Activated T-cell treated with anti-CD3 and anti-CD28 coated beads, Interleukin-2, amount 50 U/mL, for 4 hours (primary cell): ENCODE data around the gene TSTD1. TPM values are rescaled to one million over a fixed set of nuclear protein-coding genes. Genes with fewer than 3 reads are reported as not detected.
"Not testable (repeated sequence)": the region's sequence is repeated elsewhere in the genome, so short reads cannot be mapped to it uniquely, and the experiment has no call there.

Source experiments
- ATAC-seq, 2 donors: fragments of 200-7000 bp; cut with Tn5 transposase; one replicate each; pipeline ENCODE4 v1.10.0; 2021
- DNase-seq: peaks from one replicate; pipeline ENCODE4 v3.0.0-alpha.2; 2020
- H3K27me3 Mint-ChIP-seq: one replicate; pipeline ENCODE4 v1.8.0; 2021; ENCODE audit warnings: low read depth, mixed read lengths
- H3K36me3 Mint-ChIP-seq: one replicate; pipeline ENCODE4 v1.8.0; 2022; ENCODE audit warnings: mixed read lengths; ENCODE audit not compliant: insufficient read depth
- H3K4me1 Mint-ChIP-seq: one replicate; pipeline ENCODE4 v1.8.0; 2021; ENCODE audit warnings: low read depth, mixed read lengths
- H3K4me3 Mint-ChIP-seq: one replicate; pipeline ENCODE4 v1.8.0; 2021; ENCODE audit warnings: mild to moderate bottlenecking, moderate library complexity, mixed read lengths
- H3K9me3 Mint-ChIP-seq: one replicate; pipeline ENCODE4 v1.8.0; 2021; ENCODE audit warnings: mixed read lengths
- total RNA-seq, 3 donors: library from RNA; stranded (reverse); gene quantifications; one replicate each; pipeline ENCODE4 v1.2.1, GENCODE V29; 2021

TSTD1 gene
- total RNA-seq, 3 donors from 2014 or later = 20.3 to 67.2 (median 25.6) TPM

DNA sequence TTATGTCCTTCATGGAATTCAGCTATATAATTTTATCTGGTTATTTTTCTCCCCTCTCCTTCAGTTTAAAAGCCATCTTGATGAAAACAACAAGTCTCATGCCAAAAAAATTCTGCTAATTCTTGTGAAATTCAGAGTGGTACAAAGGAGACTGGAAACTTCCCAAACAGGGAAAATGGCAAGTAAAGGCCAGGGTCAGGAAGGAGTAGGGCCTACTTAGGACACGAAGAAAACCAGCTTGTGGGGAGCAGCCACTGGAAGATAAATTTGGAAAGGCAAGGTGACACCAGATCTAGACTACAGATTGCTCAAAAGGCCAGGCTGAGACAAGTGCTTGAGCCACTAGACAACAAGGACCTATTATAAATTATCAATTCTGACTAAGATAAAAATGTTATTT, 6.4 kb downstream of the TSTD1 start:
- Mint-ChIP-seq H3K27me3 (no peaks in the 10 kb centered on the region), H3K4me1 (peaks cover 30% of the 10 kb centered on the region), H3K36me3 (peaks cover 13% of the 10 kb centered on the region), H3K9me3 (no peaks in the 10 kb centered on the region), H3K4me3 (peak overlapping the region; percentile 50)
- no peak for ATAC-seq
- DNase-seq = no peak

DNA sequence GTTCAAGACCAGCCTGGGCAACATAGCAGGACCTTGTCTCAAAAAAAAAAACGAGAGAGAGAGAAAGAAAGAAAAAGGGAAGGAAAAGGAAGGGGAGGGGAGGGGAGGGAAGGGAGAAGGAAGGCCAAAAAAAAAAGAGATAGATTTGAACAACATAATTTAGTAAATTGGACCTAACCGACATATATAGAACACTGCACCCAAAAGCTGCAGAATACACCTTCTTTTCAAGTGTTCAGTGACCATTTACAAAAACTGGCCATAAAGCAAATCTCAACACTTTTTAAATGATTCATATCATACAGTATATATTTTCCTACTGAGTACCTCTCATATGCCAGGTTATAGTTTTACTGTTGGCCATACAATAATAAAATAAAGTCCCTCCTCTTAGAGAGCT, 6.9 kb downstream of the TSTD1 start:
- Mint-ChIP-seq H3K4me1 (peaks cover 29% of the 10 kb centered on the region), H3K36me3 (peaks cover 17% of the 10 kb centered on the region), H3K27me3 (no peaks in the 10 kb centered on the region), H3K4me3 (no peak overlapping the region), H3K9me3 (peaks cover 1% of the 10 kb centered on the region)
- ATAC-seq (no peak), DNase-seq (no peak)

DNA sequence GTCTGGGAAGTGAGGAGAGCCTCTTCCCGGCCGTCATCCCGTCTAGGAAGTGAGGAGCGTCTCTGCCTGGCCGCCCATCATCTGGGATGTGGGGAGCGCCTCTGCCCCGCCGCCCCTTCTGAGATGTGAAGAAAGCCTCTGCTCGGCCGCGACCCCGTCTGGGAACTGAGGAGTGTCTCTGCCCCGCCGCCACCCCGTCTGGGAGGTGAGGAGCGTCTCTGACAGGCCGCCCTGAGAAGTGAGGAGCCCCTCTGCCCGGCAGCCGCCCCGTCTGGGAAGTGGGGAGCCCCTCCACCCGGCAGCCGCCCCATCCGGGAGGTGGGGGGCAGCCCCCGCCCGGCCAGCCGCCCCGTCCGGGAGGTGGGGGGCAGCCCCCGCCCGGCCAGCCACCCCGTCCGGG, 9.3 kb downstream of the TSTD1 start:
- not testable (repeated sequence) for H3K27me3 Mint-ChIP-seq, DNase-seq, H3K4me3 Mint-ChIP-seq, ATAC-seq, H3K9me3 Mint-ChIP-seq
- H3K4me1 Mint-ChIP-seq = peaks cover 36% of the 10 kb centered on the region
- H3K36me3 Mint-ChIP-seq = peaks cover 21% of the 10 kb centered on the region

DNA sequence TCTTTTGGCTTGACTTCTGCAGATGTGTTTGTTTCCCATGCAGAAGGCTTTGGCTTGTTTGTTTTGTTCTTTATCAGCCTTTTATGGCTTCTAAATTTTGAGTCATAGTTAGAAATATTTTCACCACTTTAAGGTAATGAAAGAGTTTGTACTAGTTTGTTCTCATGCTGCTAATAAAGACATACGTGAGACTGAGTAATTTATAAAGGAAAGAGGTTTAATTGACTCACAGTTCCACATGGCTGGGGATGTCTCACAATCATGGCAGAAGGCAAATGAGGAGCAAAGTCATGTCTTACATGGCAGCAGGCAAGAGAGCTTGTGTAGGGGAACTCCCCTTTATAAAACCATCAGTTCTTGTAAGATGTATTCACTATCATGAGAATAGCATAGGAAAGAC, 11.8 kb downstream of the TSTD1 start:
- H3K9me3 Mint-ChIP-seq, H3K27me3 Mint-ChIP-seq, DNase-seq, H3K4me3 Mint-ChIP-seq: not testable (repeated sequence)
- peaks cover 14% of the 10 kb centered on the region for H3K36me3 Mint-ChIP-seq
- peaks cover 21% of the 10 kb centered on the region for H3K4me1 Mint-ChIP-seq
- ATAC-seq = peak; percentile 60 to 83

DNA sequence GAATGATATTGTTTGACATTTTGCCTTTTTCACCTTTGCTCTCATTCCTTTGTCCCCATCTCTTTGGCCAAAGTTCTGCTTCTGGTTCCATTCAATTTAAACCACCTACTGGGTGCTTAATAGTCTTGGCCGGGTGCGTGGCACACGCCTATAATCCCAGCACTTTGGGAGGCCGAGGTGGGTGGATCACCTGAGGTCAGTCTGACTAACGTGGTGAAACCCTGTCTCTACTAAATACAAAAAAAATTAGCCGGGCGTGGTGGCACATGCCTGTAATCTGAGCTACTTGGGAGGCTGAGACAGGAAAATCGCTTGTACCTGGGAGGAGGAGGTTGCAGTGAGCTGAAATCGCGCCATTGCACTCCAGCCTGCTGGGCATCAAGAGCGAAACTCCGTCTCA, 16.3 kb downstream of the TSTD1 start:
- DNase-seq, H3K27me3 Mint-ChIP-seq, ATAC-seq, H3K4me3 Mint-ChIP-seq, H3K9me3 Mint-ChIP-seq: not testable (repeated sequence)
- H3K4me1 Mint-ChIP-seq = peaks cover 42% of the 10 kb centered on the region
- peaks cover 11% of the 10 kb centered on the region for H3K36me3 Mint-ChIP-seq

DNA sequence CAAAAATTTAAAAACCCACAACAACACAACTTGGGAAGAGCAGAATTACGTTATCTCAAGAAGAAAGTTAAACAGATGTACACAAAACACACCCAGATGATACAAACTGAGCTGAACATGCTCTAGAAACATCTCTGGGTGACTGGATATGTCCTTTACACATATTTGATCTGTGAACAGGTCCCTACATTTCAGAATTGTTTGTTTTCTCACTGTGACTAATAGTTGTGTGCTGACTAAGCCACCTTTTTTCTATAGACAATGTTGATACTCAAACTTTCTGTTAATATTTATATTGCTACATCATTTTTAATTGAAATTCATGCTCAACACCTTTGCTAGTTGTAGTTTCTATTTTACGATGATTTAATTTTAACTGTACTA, 16.8 kb downstream of the TSTD1 start:
- H3K36me3 Mint-ChIP-seq = peaks cover 8% of the 10 kb centered on the region
- H3K4me1 Mint-ChIP-seq = peaks cover 40% of the 10 kb centered on the region
- peaks cover 3% of the 10 kb centered on the region for H3K9me3 Mint-ChIP-seq
- H3K4me3 Mint-ChIP-seq = peak overlapping the region; percentile 86
- H3K27me3 Mint-ChIP-seq = no peaks in the 10 kb centered on the region
- ATAC-seq (peak in 1 of 2 donors; percentile 30), DNase-seq (no peak)

DNA sequence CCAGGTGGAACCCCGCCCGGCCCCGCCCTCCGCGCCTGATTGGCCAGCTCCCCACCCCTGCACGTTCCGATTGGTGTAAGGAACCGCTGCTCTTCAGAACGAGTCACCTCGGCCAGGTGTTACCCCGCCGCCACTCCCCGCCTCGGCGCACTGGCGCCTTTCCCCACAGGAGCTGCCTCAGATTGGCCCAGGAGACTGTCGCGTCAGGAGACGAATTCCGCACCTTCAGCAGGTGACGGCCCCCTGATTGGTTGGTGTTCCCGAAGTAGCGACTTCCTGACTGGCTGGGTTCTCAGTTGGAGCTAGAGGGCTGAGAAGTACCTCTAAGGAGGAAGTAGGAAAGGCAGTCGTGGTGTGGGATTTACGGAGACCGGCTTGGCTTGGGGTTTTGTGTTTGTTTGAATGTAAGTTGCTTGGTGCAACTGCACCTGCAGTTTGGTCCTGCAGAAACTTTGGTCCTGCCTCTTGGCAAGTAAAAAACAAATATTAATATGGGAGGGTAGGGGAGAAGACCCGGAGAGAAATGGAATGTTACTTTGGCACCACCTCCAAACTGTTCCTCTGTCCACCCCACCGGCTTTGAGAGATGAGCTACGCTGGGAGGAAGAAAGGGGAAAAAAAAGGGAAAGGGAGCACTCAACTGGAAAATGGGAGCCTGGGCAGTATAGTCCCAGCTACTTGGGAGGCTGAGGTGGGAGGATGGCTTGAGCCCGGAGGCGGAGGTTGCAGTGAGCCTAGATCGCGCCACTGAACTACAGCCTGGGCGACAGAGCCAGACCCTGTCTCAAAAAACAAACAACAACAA, 17.4 kb downstream of the TSTD1 start:
- H3K9me3 Mint-ChIP-seq = no peaks in the 10 kb centered on the region
- DNase-seq (peak; percentile 84), ATAC-seq (peak; percentile 93 to 94)
- H3K4me1 Mint-ChIP-seq = peaks cover 36% of the 10 kb centered on the region
- H3K4me3 Mint-ChIP-seq = peak overlapping the region; percentile 86
- H3K27me3 Mint-ChIP-seq = no peaks in the 10 kb centered on the region
- peaks cover 5% of the 10 kb centered on the region for H3K36me3 Mint-ChIP-seq

DNA sequence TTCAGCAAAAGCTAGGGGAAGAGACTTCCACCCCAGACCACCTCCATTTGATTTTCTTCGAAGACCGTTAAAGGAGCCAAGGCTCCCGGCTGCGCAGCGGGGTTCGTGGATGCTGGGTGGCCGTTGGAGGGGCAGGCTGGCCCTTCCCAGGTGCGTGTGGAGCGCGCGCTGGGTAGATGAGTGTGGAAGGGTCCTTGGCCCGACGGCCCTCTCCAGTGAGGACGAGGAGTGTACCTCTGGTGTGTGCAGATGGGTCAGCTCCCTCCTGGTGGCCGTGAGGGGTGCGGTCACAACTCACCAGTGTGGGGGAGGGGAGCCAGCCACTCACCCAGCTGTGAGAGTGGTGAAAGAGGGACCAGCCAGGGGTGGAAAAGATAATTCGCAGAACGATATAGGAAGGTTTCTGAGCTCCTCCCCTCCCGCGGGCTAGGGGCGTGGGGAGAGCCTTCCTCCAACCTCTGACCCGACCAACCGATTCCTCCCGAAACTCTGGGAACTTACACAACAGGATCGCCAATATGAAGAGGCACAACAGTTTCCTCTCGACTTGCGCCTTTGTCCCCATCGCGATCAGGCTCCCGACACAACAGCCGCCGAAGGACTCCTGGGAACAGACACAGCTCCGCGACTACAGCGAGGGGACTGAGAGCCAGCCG, 18.1 kb downstream of the TSTD1 start, which contains the start of gene F11R:
TSS of gene F11R (minus strand) at position 644 of the 656 bp plus-strand sequence. CDS start at position 565, 79 bp downstream.
- ATAC-seq = peak; percentile 27 to 42
- Mint-ChIP-seq H3K4me3 (peak within 1 kb of the TSS; percentile 86), H3K9me3 (no peaks in the 10 kb centered on the region), H3K27me3 (no peaks in the 10 kb centered on the region), H3K4me1 (peaks cover 36% of the 10 kb centered on the region), H3K36me3 (peaks cover 5% of the 10 kb centered on the region)
- DNase-seq = peak; percentile 14

DNA sequence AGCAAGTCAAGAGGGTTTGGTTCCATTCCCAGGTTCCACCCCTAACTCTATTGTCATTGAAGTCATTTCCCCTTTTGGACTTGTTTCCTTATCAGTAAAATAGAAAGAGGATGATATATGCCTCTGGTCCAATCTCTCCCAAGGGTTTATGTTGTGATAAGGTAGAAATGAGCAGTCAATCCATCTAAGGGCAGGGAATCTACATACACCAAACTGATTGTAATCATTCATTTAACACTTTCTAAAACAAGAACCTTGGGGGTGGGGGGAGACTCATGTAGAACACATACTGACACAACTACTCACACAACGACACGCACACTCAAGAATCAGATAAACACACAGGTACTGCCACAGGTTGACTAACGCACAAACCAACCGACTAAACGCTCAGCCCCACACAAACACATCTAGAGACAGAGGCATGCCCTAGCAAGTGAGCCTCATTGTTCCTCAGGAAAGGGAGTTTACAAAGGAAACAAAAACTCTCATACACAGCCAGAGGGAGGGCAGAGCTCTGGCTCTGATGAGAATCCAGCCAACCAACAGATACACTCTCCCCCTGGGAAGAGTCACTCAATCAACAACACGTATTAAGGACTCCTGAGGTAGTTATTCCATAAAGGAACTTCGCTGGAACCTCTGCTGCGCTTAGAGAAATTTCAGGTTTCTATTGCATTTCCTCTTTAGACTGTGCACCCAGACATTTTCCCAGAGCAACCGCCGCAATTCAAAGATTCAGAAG, 18.8 kb downstream of the TSTD1 start:
- Mint-ChIP-seq H3K27me3 (no peaks in the 10 kb centered on the region), H3K4me3 (peak overlapping the region; percentile 86), H3K36me3 (peaks cover 4% of the 10 kb centered on the region), H3K4me1 (peaks cover 32% of the 10 kb centered on the region), H3K9me3 (no peaks in the 10 kb centered on the region)
- DNase-seq = no peak
- no peak for ATAC-seq

DNA sequence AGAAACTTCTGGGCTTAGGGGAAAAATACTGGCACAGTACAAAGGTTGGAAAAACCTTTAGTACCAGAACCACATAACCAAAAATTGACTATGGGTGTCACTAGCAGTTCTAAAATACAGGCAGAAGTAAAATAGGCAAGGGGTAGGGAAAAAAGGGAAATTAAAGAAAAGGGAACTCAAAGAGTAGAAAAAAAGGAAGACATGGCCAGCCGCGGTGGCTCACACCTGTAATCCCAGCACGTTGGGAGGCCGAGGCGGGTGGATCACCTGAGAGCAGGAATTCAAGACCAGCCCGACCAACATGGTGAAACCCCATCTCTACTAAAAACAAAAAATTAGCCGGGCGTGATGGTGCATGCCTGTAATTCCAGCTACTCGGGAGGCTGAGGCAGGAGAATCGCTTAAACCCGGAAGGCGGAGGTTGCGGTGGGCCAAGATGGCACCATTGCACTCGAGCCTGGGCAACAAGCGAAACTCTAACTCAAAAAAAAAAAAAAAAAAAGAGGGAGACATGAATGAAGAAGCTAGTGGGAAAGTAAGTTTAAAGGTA, 19.6 kb downstream of the TSTD1 start:
- Mint-ChIP-seq H3K4me1 (peaks cover 34% of the 10 kb centered on the region), H3K4me3 (peak overlapping the region; percentile 39)
- DNase-seq, H3K9me3 Mint-ChIP-seq, H3K36me3 Mint-ChIP-seq, ATAC-seq, H3K27me3 Mint-ChIP-seq: not testable (repeated sequence)

DNA sequence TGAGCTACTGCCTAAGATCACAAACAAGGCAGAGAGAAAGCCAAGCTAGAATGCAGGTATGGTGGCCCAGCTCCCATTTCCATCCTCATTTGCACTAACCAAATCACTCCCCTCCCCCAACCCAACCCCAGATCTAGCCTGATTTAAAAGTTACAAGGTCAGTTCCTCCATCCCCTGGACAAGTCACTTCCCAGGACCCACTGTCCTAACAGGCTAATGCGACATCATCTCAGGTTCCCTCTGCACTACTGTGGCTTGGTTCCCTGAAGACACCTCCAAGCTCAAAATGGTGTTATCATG, 20.2 kb downstream of the TSTD1 start:
- peaks cover 3% of the 10 kb centered on the region for H3K36me3 Mint-ChIP-seq
- DNase-seq (no peak), ATAC-seq (no peak)
- H3K27me3 Mint-ChIP-seq = no peaks in the 10 kb centered on the region
- H3K4me1 Mint-ChIP-seq = peaks cover 40% of the 10 kb centered on the region
- no peaks in the 10 kb centered on the region for H3K9me3 Mint-ChIP-seq
- no peak overlapping the region for H3K4me3 Mint-ChIP-seq

DNA sequence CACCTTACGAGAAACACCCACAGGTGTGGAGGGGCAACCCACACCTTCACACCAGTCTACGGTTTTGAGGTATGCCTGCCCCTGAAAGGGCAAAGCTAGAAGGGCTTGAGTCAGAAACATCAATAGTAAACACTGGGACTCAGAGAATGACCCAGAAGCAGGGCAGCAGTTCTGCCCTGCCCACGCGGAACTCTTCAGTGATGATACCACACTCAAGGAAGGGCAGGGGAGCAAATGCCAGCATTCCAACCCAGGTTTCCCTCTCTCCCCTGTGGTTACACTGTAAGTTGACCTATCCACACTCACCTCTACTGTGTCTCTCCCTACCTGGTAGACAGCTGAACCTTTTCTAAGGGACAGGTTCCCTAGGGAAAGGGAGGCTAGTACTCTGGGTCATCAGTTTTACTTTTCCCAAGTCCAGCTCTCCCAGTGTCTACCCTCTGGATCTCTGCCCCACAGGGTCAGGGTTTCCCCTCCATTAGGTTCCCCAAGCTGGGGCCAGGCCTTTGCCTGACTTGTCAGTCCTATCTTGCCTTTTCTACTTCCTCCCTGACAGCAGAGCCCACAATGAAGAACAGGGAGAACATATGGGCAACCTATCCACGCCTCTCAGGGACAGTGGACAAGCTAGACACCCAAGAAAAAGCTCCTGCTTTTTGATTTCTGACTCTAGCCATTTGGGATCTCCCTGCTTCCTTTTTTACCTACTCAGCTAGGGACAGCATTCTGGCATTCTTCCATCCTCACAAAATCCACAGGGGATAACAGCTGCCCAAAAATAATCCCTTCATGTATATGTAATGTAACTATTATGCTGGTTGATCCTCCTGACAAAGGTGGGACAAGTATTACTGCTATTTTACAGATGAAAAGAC, 20.8 kb downstream of the TSTD1 start:
- H3K36me3 Mint-ChIP-seq = peaks cover 3% of the 10 kb centered on the region
- DNase-seq (no peak), ATAC-seq (no peak)
- H3K9me3 Mint-ChIP-seq = no peaks in the 10 kb centered on the region
- H3K4me1 Mint-ChIP-seq = peaks cover 46% of the 10 kb centered on the region
- no peaks in the 10 kb centered on the region for H3K27me3 Mint-ChIP-seq
- H3K4me3 Mint-ChIP-seq = no peak overlapping the region

DNA sequence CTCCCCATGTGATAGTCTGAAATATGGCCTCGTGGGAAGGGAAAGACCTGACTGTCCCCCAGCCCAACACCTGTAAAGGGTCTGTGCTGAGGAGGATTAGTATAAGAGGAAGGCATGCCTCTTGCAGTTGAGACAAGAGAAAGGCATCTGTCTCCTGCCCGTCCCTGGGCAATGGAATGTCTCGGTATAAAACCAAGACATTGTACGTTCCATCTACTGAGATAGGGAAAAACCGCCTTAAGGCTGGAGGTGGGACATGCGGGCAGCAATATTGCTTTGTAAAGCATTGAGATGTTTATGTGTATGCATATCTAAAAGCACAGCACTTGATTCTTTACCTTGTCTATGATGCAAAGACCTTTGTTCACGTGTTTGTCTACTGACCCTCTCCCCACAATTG, 21.6 kb downstream of the TSTD1 start:
- peaks cover 49% of the 10 kb centered on the region for H3K4me1 Mint-ChIP-seq
- H3K27me3 Mint-ChIP-seq, ATAC-seq, H3K4me3 Mint-ChIP-seq, H3K9me3 Mint-ChIP-seq, H3K36me3 Mint-ChIP-seq, DNase-seq: not testable (repeated sequence)
